Fibroblast of mammary gland (primary cell): ENCODE results near the gene APC2.

Experiments
- DNase-seq: peaks from one replicate; pipeline ENCODE4 v3.0.0-alpha.2; 2010; ENCODE audit warnings: low read depth
- H3K4me3 ChIP-seq: 2 replicates; pipeline ENCODE4 v1.5.1; 2011; ENCODE audit warnings: low read depth, mild to moderate bottlenecking, low read length, moderate library complexity; ENCODE audit not compliant: control insufficient read depth
- CTCF ChIP-seq: conservative IDR thresholded peaks from 2 replicates; pipeline ENCODE4 v1.5.1; 2011; ENCODE audit warnings: low read depth, low read length, inconsistent platforms; ENCODE audit not compliant: control insufficient read depth, insufficient read depth

APC2 gene

GRCh38 chr19:1432507-1432887 is 17.4 kb upstream of the APC2 start:
- H3K4me3 ChIP-seq = no peak overlapping the region
- TF ChIP-seq CTCF = no peak
- no peak for DNase-seq

DNA sequence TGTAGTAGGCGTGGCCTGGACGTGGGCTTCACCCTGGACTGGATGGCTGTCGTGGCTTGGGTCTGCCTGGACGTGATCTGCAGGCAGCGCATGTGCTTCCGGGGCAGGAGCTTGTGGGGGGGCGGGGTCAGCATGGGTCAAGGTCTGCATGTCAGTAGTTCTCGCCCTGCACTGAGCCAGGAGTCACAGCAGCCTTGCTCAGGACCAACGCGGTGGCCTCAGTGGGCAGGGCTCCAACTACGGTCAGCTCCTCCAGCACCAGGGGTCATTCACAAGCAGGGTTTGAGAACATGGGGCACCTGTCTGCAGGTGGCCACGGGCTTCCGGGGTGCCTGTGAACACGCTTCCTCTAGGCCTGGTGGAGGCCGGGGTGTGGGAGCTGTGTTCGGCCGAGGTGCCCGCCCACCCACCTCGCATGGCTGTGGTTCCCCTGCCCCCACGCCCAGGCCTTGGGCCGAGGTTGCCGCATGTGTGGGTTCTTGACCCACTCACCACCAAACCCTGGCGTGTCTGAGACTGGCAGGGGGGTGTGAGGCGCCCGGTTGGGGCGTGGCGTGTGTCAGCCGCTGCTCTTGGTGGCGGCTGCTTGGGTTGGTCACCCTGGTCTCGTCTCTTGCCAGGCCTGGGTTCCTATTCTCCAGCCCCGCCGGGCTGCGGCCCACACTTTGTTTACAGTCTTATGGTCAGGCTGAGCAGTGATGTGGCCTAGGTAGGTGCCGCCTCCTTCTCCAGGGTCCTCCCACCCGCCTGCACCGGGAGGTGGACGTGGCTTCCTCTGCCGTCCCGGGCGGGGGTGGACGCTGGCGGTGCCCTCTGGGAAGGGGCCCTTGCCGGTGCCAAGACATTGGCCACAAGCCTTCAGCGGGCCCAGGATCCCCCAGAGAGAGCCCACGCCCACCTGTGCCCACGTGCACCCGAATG is 16.5 kb upstream of the APC2 start:
- DNase-seq = no peak
- no peak for TF ChIP-seq CTCF
- no peak overlapping the region for H3K4me3 ChIP-seq

GRCh38 chr19:1434040-1434366 is 15.9 kb upstream of the APC2 start:
- no peak for DNase-seq
- no peak overlapping the region for H3K4me3 ChIP-seq
- no peak for TF ChIP-seq CTCF

GRCh38 chr19:1434577-1435060 is 15.3 kb upstream of the APC2 start:
- no peak for TF ChIP-seq CTCF
- no peak overlapping the region for H3K4me3 ChIP-seq
- DNase-seq = no peak

DNA sequence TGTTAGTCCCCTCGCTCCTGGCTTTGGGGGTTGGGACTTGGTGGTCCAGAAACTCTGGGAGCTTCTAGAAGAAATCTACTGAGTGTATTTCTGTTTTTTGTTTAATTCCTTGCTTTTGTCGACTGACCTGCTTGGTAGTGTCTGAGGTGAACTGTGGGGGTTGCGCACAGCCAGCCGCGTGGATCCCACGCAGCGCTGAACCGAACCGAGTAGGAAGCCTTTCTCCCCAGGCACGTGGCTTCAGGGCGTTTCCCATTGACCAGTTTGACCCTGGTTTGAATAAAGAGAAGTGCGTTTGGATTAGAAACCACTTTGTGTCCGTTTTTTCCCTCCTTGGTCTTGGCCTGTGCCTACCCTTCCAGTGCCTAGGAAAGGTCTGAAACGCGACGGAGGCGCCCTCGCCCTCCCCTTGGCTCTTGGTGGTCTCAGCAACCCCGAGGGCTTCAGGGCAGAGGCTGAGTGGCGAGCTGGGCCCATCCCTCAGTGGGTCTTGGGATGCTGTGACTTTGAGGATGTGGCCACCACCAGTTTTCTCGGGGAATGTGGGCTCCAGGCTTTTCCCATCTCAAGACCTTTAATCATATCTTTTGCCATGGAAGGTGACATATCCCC is 14.4 kb upstream of the APC2 start:
- no peak for TF ChIP-seq CTCF
- no peak for DNase-seq
- no peak overlapping the region for H3K4me3 ChIP-seq

DNA sequence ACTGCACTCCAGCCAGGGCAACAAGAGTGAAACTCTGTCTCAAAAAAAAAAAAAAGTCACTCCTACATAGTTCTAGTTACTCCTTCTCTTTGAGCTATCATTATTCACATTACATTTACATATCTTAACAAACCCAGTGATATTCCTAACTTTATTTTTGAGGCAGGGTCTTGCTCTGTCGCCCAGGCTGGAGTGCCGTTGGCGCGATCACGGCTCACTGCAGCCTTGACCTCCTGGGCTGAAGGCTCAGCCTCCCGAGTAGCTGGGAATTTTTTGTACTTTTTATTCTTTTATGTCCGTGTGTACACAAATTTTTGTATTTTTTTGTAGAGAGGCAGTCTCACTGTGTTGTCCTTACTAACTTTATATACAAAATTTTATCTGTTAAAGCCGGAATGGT is 12.3 kb upstream of the APC2 start:
- no peak for TF ChIP-seq CTCF
- no peak overlapping the region for H3K4me3 ChIP-seq
- DNase-seq = no peak
